ENCODE results near the gene PRKAG2.

PRKAG2 gene

GRCh38 chr7:151721236-151721635 lies 155.7 kb downstream of the PRKAG2 start:
- no peak for DNase-seq

GRCh38 chr7:151720280-151720679 lies 156.6 kb downstream of the PRKAG2 start:
- no peak for DNase-seq

GRCh38 chr7:151719897-151720242 lies 157.0 kb downstream of the PRKAG2 start:
- DNase-seq: no peak

- no peak for DNase-seq
Measured at GRCh38 chr7:151719031-151719896, 157.7 kb downstream of the PRKAG2 start.

GRCh38 chr7:151717918-151718317 lies 159.0 kb downstream of the PRKAG2 start:
- no peak for DNase-seq

GRCh38 chr7:151717415-151717814 lies 159.5 kb downstream of the PRKAG2 start:
- no peak for DNase-seq

- no peak for DNase-seq
Measured at GRCh38 chr7:151716323-151716722, 160.6 kb downstream of the PRKAG2 start.

GRCh38 chr7:151715666-151716315 lies 161.1 kb downstream of the PRKAG2 start:
- DNase-seq: no peak

- DNase-seq: no peak
Measured at GRCh38 chr7:151714201-151714600, 162.7 kb downstream of the PRKAG2 start.

- DNase-seq: no peak
Measured at GRCh38 chr7:151712810-151713125, 164.1 kb downstream of the PRKAG2 start.

- no peak for DNase-seq
Measured at GRCh38 chr7:151711906-151712809, 164.8 kb downstream of the PRKAG2 start.

- no peak for DNase-seq
Measured at GRCh38 chr7:151711435-151711872, 165.5 kb downstream of the PRKAG2 start.

GRCh38 chr7:151710646-151711434 lies 166.1 kb downstream of the PRKAG2 start:
- no peak for DNase-seq

- DNase-seq: no peak
Measured at GRCh38 chr7:151710121-151710640, 166.7 kb downstream of the PRKAG2 start.

GRCh38 chr7:151709141-151710038 lies 167.5 kb downstream of the PRKAG2 start:
- no peak for DNase-seq

- DNase-seq: no peak
Measured at GRCh38 chr7:151708610-151709009, 168.3 kb downstream of the PRKAG2 start.

- no peak for DNase-seq
Measured at GRCh38 chr7:151707757-151708156, 169.2 kb downstream of the PRKAG2 start.

GRCh38 chr7:151707105-151707469 lies 169.8 kb downstream of the PRKAG2 start:
- DNase-seq: no peak

GRCh38 chr7:151706277-151707104 lies 170.4 kb downstream of the PRKAG2 start:
- no peak for DNase-seq

- DNase-seq: peak; percentile 15
Measured at GRCh38 chr7:151705636-151706276, 171.2 kb downstream of the PRKAG2 start.

Measured in activated CD4-positive, alpha-beta T cell treated with anti-CD3 and anti-CD28 coated beads, Interleukin-2, Interleukin-6, amounts not matched to agents 100 ng/mL and 50 ng/mL, durations not matched to agents 16 hours and 8 hours (primary cell).